Activated CD4-positive, CD25-positive, alpha-beta regulatory T cell treated with anti-CD3 and anti-CD28 coated beads, Interleukin-2, amount 50 U/mL, for 16 hours (primary cell): ENCODE data around the gene ZBTB1.
"Not testable (repeated sequence)": the region's sequence is repeated elsewhere in the genome, so short reads cannot be mapped to it uniquely, and the experiment has no call there.

ENCODE experiments used
- DNase-seq: peaks from one replicate; pipeline ENCODE4 v3.0.0-alpha.2; 2020; ENCODE audit warnings: low read depth, low spot score

The ZBTB1 gene

GRCh38 chr14:64525354-64525753, 20.8 kb downstream of the ZBTB1 start:
- no peak for DNase-seq

- DNase-seq: no peak
Measured at GRCh38 chr14:64531567-64531966, 27.0 kb downstream of the ZBTB1 start.

- no peak for DNase-seq
Measured at GRCh38 chr14:64536488-64537245, 32.1 kb downstream of the ZBTB1 start.

- DNase-seq: peak; percentile 81
Measured at GRCh38 chr14:64540208-64541202, 35.9 kb downstream of the ZBTB1 start, which contains the start of gene HSPA2. Gene HSPA2 (plus strand): TSS chr14:64540741. CDS start chr14:64540850, 109 bp downstream.

- no peak for DNase-seq
Measured at GRCh38 chr14:64541261-64541971, 36.8 kb downstream of the ZBTB1 start.

- no peak for DNase-seq
Measured at GRCh38 chr14:64541972-64542835, 37.6 kb downstream of the ZBTB1 start.

GRCh38 chr14:64542836-64543201, 38.2 kb downstream of the ZBTB1 start:
- no peak for DNase-seq

- no peak for DNase-seq
Measured at GRCh38 chr14:64544607-64545312, 40.2 kb downstream of the ZBTB1 start.

GRCh38 chr14:64549016-64549415, 44.4 kb downstream of the ZBTB1 start:
- no peak for DNase-seq

GRCh38 chr14:64549791-64550620, 45.4 kb downstream of the ZBTB1 start, which contains the start of gene PPP1R36:
Gene PPP1R36 (plus strand): TSS chr14:64549961. CDS start chr14:64549998, 37 bp downstream.
- DNase-seq: no peak

GRCh38 chr14:64550621-64551333, 46.2 kb downstream of the ZBTB1 start:
- no peak for DNase-seq

GRCh38 chr14:64554556-64554955, 50.0 kb downstream of the ZBTB1 start:
- no peak for DNase-seq

GRCh38 chr14:64556526-64556925, 52.0 kb downstream of the ZBTB1 start:
- no peak for DNase-seq

GRCh38 chr14:64558216-64558615, 53.6 kb downstream of the ZBTB1 start:
- not testable (repeated sequence) for DNase-seq

GRCh38 chr14:64561631-64562030, 57.1 kb downstream of the ZBTB1 start:
- no peak for DNase-seq

- no peak for DNase-seq
Measured at GRCh38 chr14:64562436-64562835, 57.9 kb downstream of the ZBTB1 start.

- no peak for DNase-seq
Measured at GRCh38 chr14:64563696-64564095, 59.1 kb downstream of the ZBTB1 start.

GRCh38 chr14:64566651-64567122, 62.1 kb downstream of the ZBTB1 start:
- no peak for DNase-seq
